ENCODE results near the gene ADGRL2.

- TF ChIP-seq EZH2 (optimal IDR thresholded peaks at IDR 0.05; ENCODE audit: low read depth, low read length) = no peak
- TF ChIP-seq CTCF (IDR thresholded peaks at IDR 0.05; ENCODE audit: low read length) = no peak
- no peak for TF ChIP-seq EZH2phosphoT487 (IDR thresholded peaks at IDR 0.05; ENCODE audit: low read length)
Observed at GRCh38 chr1:81970416-81970815, 169.7 kb downstream of the ADGRL2 start.

Measured in MM.1S (cell line).